GM12801 (cell line): ENCODE measurements around the gene IFI44.

Experiments used
- TF ChIP-seq, protein P1 (sequence below): IDR thresholded peaks from one replicate; pipeline ENCODE4 v1.5.1; 2011; ENCODE audit warnings: control low read depth; ENCODE audit not compliant: insufficient read length; ENCODE audit errors: extremely low read depth

IFI44 gene

DNA sequence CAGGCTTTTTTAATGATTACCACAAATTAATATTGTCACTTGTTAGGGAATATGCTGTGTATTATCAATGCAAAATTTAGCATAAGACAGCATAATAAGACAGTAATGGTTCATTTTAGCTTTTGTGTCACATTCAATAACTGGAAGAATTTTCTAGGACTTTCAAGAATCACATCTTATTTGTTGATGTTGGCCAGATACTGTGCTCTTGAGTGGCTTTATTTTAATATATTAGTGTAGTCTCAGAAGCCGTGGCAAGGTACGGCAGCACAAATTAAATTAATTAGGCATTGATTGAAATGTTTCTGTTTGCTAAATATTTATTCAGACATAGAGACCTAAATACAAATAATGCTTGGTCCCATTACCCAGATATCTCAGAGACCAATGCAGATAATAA, 19.0 kb upstream of the IFI44 start:
- TF ChIP-seq, protein P1, sequence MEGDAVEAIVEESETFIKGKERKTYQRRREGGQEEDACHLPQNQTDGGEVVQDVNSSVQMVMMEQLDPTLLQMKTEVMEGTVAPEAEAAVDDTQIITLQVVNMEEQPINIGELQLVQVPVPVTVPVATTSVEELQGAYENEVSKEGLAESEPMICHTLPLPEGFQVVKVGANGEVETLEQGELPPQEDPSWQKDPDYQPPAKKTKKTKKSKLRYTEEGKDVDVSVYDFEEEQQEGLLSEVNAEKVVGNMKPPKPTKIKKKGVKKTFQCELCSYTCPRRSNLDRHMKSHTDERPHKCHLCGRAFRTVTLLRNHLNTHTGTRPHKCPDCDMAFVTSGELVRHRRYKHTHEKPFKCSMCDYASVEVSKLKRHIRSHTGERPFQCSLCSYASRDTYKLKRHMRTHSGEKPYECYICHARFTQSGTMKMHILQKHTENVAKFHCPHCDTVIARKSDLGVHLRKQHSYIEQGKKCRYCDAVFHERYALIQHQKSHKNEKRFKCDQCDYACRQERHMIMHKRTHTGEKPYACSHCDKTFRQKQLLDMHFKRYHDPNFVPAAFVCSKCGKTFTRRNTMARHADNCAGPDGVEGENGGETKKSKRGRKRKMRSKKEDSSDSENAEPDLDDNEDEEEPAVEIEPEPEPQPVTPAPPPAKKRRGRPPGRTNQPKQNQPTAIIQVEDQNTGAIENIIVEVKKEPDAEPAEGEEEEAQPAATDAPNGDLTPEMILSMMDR = no peak

DNA sequence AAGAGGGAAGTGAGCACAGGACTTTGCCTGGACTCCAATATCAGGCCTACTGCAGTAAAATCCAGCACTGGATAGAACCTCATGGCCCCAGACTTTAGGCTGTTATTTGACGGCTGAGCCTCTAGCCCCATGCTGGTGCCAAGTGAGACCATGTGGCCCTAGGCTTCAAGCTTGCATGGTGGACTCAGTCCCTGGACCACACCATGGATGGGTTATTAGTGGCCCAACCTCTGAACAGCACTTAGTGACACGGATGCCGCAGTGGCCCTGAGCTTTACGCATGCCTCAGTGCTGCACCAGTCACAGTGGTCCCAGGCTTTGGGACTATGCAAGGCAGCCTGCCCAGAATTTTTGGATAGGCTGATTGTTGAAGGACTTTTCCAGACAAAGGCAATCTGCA, 16.4 kb upstream of the IFI44 start:
- TF ChIP-seq, protein P1 = no peak

DNA sequence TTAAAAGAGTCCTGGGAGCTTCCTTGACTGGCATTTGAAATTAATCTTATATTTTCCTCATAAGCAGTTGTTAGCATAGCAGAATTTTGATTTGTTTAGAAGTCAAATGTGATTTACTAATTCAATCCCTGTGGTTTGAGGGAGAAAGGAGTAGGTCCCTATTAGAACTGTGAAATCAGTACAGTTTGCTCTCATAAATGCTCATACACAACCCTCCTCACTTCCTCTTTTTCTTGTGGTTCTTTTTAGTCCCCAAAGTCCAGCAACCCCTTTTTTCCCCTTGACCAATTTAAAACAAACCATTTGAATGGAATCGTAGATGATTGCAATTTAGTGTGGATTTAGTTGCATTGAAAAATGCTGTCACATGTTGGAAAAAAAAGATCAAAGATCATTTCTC, 9.2 kb upstream of the IFI44 start:
- TF ChIP-seq, protein P1 = no peak

DNA sequence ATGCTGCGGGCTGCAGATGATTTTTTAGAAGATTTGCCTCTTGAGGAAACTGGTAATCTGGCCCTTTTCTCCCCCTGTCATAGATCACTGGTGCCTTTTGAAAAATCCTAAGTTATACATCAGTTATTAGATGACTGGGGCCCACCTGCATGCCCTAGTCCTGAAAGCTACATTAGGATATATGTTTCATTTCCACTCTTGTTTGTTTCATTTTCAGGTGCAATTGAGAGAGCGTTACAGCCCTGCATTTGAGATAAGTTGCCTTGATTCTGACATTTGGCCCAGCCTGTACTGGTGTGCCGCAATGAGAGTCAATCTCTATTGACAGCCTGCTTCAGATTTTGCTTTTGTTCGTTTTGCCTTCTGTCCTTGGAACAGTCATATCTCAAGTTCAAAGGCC, 8.1 kb upstream of the IFI44 start:
- TF ChIP-seq, protein P1 = no peak

DNA sequence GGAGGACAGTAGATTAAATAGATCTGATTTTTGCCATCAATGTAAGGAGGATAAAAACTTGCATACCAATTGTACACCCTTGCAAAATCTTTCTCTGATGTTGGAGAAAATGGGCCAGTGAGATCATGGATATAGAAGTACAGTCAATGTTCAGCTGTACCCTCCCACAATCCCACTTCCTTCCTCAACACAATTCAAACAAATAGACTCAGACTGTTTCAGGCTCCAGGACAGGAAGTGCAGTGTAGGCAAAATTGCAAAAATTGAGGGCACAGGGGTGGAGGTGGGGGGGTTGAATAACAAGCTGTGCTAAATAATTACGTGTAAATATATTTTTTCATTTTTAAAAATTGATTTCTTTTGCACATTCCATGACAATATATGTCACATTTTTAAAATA, 3.9 kb upstream of the IFI44 start:
- TF ChIP-seq, protein P1 = no peak

DNA sequence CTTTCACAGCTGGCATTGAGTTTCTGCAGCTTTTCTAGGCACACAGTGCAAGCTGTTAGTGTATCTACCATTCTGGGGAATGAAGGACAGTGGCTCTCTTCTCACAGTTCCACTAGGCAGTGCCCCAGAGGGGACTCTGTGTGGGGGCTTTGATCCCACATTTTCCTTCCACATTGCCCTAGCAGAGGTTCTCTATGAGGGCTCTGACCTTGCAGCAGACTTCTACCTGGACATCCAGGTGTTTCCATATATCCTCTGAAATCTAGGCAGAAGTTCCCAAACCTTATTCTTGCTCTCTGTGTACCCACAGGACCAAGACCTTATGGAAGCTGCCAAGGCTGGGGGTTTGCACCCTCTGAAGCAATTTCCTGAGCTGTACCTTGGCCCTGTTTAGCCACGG, 2.4 kb upstream of the IFI44 start:
- TF ChIP-seq, protein P1 = no peak

DNA sequence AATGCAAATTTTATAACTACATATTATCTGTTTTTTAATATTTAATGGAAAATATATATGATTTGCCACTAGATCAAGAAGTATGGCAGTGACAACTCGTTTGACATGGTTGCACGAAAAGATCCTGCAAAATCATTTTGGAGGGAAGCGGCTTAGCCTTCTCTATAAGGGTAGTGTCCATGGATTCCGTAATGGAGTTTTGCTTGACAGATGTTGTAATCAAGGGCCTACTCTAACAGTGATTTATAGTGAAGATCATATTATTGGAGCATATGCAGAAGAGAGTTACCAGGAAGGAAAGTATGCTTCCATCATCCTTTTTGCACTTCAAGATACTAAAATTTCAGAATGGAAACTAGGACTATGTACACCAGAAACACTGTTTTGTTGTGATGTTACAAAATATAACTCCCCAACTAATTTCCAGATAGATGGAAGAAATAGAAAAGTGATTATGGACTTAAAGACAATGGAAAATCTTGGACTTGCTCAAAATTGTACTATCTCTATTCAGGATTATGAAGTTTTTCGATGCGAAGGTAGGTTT, 556 bp downstream of the IFI44 start:
- TF ChIP-seq, protein P1 = no peak

DNA sequence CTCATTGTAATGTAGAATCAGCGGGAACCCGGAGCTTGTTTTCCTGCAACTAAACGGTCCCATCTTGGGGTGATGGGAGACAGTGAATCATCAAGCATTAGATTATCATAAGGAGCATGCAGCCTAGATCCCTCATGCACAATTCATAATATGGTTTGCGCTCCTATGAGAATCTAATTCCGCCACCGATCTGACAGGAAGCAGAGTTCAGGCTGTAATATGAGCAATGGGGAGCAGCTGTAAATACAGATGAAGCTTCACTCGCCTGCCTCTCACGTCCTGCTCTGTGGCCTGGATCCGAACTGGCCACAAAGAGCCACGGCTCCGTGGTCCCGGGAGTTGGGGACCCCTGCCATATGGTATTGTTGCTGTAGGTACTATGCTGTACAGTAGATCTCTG, 1.6 kb downstream of the IFI44 start:
- TF ChIP-seq, protein P1 = no peak
